GM19238 (cell line): Measurements from ENCODE around the gene ZNF418.
"Not testable (repeated sequence)": the region's sequence is repeated elsewhere in the genome, so short reads cannot be mapped to it uniquely, and the experiment has no call there.

Experiments
- DNase-seq: peaks from one replicate; pipeline ENCODE4 v3.0.0; 2011; ENCODE audit warnings: low spot score; ENCODE audit not compliant: insufficient read length

Gene ZNF418

GRCh38 chr19:57934820-57935665, at the start of gene ZNF418:
Gene ZNF418, minus strand, starts transcription at chr19:57935402. Its CDS starts 1,580 bp downstream, at chr19:57933822.
- DNase-seq: no peak

DNA sequence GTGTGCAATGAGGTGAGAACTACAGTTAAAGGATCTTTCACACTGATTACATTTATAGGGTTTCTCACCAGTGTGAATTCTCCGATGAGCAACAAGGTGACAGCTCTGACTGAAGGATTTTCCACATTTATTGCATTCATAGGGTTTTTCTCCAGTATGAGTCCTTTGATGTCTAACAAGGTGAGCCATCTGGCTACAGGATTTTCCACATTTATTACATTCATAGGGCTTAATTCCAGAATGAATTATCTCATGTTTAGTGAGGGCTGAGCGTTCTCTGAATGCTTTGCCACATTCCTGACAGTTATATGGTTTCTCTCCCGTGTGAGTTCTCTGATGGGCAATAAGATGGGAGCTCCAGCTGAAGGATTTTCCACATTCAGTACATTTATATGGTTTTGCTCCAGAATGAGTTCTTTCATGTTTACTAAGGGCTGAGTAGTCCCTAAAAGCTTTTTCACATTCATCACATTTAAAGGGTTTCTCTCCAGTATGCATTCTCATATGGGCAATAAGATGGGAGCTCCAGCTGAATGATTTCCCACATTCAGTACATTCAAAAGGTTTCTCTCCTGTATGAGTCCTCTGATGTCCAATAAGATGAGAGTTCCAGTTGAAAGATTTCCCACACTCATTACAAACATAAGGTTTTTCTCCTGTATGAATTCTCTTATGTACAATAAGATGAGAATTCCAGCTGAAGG, 43.5 kb upstream of the ZNF418 start:
- DNase-seq: no peak

DNA sequence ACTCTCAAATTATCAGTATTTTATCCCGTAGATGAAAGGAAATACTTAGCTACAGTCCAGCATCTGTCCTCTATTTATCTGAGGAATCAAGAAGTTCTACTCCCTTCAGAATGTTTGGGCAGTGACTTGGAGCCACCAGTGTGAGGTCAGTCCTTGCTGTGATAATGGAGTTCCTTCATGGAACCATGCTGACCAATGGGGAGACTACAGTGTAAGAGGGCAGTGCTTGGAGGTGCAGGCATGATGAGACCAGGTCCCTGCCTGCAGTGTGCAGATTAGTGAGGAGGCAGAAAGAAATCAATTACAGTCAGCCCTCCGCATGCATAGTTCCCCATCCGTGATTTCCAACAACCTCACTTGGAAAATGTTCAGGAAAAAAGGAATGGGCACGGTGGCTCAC, 39.2 kb upstream of the ZNF418 start, which contains the start of gene C19orf18:
Gene C19orf18, minus strand, starts transcription at position 101 of the 400 bp plus-strand sequence. CDS start 102 bp downstream, outside the sequence.
- no peak for DNase-seq

DNA sequence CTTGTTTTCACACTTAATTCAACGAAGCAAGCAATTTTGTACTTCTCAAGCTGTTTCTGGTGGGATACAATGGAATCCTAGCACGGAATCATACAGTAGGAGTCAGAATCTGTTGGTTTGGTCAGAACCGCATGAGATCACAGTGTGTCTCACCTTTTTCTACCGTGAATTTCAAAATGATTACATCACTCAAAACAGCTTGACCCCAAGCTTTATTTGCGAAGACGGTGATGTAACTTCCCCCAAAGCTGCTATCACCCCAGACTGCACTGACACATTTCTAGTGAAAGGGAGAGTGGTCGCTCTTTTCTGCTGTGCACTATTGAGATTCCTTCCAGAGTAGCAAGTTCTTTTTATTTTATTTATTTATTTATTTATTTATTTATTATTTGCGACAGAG, 29.6 kb upstream of the ZNF418 start:
- no peak for DNase-seq

GRCh38 chr19:57961785-57962184, 26.6 kb upstream of the ZNF418 start:
- DNase-seq: no peak

DNA sequence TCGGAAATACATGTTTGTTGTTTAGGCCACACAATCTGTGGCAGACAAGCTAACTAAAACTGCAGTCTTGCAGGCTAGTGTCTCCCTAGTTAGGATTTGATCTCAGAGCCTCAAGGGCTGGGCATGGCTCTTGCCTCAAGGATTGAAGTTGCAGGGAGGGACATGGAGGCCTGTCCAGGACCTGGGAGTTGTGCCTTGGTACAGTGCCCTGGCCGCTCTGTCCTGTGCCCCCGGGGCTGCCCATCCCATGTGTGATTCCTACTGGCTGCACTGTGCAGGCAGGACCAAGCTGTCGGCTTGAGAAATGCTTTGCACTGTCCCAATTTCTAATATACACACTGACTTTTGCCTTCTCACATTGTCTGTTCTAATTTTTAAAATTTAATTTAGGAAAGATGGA, 19.8 kb upstream of the ZNF418 start:
- no peak for DNase-seq

DNA sequence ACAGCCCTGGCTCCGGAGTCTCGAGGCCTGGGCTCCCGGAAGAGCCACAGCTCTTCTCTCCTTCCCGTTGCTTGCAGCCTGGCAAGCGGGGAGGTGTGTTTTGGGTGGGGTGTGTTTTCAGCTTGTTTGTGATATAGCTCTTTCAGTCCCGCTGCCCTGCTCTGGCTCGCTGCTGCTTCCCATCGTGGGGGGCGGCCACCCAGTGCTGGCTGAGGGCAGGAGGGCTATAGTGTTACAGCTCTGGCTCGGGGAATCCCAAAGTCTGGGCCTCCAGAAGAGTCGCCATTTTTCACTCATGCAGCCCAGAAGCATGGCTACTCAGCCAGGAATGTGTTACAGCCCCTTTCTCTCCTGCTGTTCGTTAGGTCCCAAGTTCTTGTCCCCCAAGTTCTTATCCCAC, 14.5 kb upstream of the ZNF418 start:
- DNase-seq: no peak

DNA sequence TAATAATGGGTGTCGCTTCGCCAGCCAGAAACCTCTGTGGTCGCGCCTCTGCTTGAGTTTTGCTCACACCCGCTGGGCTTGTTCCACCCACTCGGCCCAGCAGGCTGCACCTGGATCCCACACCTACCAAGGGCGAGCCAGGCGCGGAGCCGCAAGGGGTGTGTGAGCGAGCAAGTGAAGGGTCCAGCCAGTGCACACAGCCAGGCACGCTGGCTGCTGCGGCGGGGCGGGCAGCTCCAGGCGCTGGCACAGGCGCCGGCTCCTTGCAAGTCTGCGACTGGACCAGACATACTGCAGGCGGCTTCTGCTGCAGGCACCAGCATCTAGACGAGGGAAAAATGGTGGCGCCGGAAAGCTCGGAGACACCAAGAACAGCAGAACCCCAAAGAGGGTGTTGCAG, 14.1 kb upstream of the ZNF418 start:
- no peak for DNase-seq

GRCh38 chr19:57947419-57948134, 12.4 kb upstream of the ZNF418 start, which contains the start of gene ZNF256:
Gene ZNF256, minus strand, starts transcription at chr19:57947706. Its CDS starts 232 bp downstream, at chr19:57947474.
- DNase-seq: peak; percentile 83

DNA sequence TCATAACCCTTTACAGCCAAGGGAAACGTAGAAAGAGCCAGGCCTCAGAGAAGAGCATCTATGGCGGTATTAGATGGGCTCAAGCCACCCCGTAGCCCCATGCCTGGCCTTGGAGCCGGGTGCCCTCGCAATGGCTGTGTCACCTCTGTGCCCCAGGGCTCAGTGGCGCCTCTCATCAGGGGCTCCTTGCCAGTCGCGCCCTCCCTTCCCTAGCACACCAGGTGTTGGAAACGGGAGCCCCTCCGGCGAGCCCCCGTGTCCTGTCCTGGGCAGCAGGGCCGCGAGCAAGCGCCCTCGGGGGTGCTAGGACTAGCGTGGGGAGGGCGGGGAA, 11.9 kb upstream of the ZNF418 start:
- no peak for DNase-seq

DNA sequence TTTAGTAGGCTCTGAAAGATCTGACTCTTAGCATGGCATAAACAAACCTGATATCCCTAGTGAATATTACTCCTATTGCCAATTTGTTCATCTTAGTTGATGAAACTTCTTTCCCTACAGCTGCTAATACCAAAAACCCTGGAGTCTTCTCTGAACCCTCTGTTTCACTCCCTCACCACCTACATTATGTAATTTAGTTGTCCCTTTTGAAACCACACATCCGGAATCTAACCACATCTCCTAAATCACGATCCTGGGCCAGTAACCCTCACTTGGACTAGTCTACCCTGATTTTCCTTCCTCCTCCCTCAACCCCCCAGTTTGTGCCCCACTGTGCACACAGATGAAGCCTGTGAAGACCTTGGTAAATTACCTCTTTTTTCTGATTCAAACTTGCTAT, 11.1 kb upstream of the ZNF418 start:
- DNase-seq: no peak

- DNase-seq: no peak
Measured at GRCh38 chr19:57941593-57941992, 6.4 kb upstream of the ZNF418 start.

GRCh38 chr19:57935731-57936130, 529 bp upstream of the ZNF418 start:
- no peak for DNase-seq

DNA sequence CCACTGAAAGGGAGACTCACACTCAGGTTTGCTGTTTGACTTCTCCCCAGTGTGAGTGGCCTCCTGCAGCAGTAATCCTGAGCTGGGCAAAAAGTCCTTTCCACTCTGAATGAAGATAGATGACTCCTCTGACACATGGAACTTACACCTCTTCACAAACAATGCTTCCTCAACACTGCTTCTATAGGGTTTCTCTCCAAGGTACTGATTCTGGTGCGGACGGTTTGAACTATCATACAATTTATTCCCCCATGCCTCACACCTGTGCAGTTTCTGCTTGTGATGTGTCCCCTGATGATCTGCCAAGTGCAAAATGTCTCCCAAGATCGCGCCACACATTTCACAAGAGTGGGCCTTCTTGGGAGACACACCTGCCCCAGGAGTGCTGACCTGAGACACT, 7.6 kb downstream of the ZNF418 start:
- DNase-seq: no peak

DNA sequence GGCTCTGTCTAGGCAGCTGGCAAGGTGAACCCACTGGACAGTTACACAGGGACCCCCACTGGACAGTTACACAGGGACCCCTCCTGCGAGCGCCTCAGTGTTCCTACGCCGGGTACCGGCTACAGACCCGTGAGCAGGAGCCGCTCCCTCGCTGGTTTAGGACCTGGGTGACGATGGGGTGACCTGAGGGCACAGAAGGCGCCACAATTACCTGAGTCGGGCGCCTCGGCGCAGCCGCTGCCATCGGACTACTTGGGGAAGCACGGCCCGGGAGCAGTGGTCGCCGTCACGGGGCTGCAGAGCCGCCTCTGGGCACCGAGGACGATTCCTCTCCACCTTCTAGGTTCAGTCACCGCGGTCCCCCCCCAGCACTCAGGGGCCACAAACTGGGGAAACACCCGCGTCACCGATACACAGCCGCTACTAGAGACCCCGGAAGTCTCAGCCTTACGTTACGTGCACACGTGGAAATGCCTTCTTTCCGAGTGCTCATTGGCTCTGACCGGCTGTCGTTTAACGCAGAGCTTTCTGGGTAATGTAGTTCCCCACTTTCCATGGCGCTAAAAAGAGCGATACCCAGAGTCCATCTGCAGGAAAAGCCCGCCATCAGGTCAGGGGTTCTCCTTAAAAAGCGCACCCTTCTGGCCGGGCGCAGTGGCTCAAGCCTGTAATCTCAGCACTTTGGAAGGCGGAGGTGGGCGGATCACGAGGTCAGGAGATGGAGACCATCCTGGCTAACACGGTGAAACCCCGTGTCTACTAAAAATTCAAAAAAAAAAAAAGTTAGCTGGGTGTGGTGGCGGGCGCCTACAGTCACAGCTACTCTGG, 18.8 kb downstream of the ZNF418 start, which contains the start of gene ZNF417:
Gene ZNF417, minus strand, starts transcription at position 425 of the 828 bp plus-strand sequence. Its CDS starts 181 bp downstream, at position 244.
- peak; percentile 84 for DNase-seq

DNA sequence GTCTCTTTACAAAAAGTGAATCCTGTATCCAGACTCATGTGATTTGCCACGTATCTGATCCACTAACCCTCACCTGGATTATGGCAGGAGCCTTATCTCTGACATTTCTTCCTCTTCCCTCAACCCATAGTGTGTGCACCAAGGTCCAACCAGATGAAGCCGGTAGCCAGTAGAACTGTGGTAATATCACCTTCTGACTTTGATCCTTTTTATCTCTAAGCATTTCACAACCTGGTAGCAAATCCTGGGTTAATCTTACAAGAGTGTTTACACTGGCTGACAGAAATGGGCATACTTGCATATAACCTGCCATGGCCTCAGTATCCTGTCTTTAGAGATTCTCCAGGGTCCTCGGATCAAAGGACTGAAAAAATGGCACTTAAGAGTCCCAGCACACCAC, 20.7 kb downstream of the ZNF418 start:
- no peak for DNase-seq

GRCh38 chr19:57907394-57907793, 27.8 kb downstream of the ZNF418 start:
- no peak for DNase-seq

DNA sequence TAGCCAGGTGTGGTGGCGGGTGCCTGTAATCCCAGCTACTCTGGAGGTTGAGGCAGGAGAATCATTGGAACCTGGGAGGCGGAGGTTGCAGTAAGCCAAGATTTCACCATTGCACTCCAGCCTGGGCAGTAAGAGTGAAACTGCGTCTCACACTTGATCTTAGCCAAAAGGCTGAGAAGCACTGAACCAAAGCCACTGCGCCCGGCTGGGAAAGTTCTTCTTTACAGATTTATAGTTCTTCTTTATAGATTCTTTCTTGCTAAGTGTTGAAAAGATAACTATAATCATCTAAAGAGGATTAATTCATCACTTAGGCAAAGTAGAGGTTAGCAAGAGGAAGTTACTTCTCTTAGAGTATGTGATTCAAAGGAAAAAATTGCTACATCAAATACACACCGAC, 29.9 kb downstream of the ZNF418 start:
- no peak for DNase-seq

DNA sequence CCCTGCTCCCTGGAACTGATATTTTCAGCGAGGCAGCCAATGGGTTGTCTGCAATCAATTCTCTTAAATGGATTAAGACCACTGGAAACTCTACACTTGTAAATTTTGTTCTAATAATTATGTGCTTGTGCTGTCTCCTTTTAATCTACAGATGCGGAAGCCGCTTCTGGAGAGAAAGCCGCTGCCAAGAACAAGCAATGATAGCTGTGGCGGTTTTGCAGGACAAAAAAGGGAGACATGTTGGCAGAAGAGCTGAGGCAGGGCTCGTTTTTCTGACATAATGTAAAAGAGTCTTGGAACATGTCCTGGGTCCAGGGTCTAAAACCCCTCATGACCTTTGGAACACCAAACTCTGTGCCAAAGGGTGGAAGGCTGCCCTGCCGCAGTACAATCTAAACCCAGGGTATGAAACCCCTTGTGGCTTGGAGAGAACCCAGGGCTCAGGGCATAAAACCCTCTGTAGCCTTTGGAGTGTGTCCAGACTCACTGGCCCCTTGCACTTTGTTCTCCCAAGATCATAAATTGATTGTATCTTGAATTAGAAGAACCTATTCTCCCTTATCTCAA, 31.5 kb downstream of the ZNF418 start:
- DNase-seq: no peak

- no peak for DNase-seq
Measured at GRCh38 chr19:57900311-57900710, 34.9 kb downstream of the ZNF418 start.

- not testable (repeated sequence) for DNase-seq
Measured at GRCh38 chr19:57890706-57891105, 44.5 kb downstream of the ZNF418 start.
